CD4-positive, alpha-beta T cell treated with Interleukin-15 for 1 hour (primary cell): ENCODE data around the gene RCC2.
"Not testable (repeated sequence)": the region's sequence is repeated elsewhere in the genome, so short reads cannot be mapped to it uniquely, and the experiment has no call there.

Source experiments
- DNase-seq: peaks from one replicate; pipeline ENCODE4 v3.0.0-alpha.2; 2020

RCC2 gene

DNA sequence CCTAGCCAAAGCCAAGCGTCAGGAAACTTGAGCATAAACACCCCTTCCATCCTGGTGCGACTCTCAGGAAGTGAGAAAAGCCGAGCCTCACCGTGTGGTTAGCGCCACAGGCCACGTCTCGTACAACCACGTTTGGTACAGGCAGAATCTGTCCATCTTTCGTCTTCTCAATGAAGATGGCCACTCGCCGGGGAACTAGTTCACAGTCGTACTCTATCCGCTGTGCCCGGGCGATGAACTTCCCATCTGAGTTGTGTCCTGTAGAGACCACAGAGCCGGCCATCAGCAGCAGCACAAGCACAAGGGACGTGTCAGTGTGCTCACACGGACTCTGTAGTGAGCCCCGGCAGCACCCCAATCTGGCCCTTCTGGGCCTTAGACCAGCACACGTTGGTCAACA is 23.1 kb downstream of the RCC2 start:
- DNase-seq = no peak

DNA sequence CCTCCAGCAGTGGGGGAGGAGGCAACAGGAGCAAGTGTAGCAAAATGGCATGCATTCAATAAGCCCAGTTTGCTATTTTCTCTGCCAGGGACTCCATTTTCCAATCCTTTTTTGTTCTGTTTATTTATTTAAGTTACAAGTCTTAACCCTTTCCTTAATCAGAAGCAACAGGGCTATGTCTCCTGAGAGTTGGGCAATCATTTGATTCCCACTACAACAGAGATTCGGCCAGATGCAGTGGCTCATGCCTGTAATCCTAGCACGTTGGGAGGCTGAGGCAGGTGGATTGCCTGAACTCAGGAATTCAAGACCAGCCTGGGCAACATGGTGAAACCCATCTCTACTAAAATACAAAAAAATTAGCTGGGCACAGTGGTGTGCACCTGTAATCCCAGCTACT is 25.5 kb downstream of the RCC2 start:
- DNase-seq = no peak

DNA sequence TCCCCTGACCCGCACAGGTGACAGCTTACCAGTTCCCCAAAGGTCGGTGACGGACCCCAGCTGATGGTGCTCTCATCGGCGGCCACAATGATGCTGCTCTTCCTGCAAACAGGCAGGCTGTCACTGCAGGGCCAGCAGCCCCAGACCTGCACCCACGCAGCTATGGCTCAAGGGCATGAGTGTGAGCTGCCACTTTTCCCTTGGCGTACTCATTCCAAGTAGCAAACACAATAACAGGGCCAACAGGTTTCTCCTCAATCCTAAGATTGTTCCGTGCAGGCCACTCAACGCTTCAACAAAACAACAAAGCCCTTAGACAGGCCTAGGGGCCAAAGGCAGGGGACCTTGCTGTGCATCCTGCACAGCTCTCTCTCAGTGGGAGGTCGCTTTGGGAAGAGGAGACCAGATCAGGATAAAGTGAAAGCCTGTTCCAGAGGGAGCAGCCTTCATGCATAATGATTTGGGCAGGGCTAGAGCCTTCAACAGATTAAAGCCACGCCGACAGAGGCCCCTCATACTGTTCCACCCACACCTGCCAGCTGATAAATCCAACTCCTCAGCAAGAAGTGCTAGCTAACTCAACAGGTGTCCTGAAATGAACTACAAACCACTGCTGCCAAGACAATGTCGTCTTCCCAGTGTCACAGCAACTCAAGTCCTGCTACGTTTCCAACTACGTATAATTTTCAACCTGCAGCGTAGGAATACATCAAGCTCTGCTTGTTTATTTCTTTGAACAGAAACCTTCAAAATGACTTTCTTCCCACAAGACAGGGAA is 27.2 kb downstream of the RCC2 start:
- no peak for DNase-seq

DNA sequence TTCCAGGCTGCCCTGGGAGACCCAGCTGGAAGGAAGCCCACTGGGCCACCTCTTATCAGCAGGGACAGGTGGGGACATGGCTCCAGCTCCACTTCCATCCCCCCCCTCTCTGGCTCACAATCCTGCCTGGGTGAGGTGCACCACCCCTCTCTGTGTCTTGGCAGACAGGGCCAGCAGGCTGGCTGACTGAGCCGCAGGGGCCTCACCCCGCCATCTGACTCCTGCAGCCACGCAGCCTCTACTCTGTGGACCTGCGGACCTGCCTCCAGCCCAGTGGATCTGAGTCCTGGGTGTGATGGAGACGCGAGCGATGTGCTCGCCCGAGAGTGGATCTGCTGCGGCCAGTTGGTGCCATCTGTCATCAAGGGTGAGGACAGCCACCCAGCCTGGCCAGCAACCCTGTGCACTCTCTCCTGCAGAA is 30.1 kb downstream of the RCC2 start:
- no peak for DNase-seq

DNA sequence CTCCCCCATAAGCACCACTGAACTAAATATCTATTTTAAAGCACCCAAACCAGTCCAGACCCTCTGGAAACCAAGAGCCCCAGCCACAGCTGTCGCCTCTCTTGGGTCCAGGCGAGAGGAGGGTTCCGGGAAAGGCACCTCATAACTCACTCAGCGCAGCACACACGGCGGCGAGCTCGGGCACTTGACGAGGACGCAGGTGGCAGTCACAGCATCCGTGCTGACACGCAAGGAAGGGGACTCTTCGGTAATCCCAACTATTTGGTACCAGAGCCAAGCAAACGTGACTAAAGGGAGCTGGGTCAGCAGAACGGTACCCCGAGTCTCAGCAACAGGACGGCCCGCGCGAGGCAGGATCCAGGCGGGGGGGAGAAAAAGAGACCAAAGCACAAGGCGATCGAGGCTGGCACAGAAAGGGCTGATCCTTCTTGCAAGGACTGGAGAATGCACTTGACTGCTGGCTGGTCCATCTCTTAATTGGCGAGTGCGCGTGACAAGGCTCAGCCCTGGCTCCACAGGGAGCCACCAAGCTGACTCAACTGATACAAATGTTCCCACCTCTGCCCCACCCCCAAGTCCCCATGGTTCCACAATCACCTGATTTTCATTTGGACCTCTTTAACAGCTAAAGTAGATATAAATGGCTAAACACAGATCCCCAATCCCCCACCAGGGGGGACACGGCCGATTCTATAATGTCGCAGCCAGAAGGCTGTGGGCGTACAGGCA is 31.5 kb downstream of the RCC2 start:
- not testable (repeated sequence) for DNase-seq

DNA sequence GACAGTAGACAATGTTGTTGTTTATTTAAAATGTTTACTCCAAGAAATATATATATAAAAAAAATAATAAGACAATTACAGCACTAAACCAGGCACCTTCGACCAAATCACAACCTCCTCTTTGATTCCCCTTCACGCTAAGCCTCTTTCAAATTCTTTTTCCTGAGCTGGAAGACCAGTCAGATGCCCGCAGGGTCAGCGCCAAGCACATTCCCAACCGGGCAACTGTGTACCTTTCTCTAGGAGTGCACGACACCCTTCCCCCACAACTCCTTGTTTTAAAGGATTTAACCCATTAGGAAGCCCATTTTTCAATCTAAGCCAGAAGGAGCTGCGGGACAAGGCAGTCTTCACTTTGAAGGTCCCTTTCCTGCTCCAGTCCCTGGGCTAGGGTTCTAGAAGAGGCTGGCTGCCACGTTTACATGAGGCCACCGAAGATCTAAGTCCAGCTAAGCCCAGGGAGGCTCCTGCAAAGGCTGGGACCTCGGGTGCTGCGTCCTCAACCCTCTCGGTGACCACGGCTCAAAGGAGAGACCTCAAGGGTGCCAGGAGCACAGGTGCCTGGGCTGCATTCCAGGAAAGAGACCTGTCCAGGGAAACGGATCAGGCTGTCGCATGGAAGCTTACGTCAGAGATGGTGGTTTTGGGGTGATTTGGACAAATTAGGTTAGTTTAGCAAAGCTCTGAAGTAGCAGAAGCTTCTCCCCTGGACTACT is 32.6 kb downstream of the RCC2 start:
- DNase-seq = not testable (repeated sequence)

DNA sequence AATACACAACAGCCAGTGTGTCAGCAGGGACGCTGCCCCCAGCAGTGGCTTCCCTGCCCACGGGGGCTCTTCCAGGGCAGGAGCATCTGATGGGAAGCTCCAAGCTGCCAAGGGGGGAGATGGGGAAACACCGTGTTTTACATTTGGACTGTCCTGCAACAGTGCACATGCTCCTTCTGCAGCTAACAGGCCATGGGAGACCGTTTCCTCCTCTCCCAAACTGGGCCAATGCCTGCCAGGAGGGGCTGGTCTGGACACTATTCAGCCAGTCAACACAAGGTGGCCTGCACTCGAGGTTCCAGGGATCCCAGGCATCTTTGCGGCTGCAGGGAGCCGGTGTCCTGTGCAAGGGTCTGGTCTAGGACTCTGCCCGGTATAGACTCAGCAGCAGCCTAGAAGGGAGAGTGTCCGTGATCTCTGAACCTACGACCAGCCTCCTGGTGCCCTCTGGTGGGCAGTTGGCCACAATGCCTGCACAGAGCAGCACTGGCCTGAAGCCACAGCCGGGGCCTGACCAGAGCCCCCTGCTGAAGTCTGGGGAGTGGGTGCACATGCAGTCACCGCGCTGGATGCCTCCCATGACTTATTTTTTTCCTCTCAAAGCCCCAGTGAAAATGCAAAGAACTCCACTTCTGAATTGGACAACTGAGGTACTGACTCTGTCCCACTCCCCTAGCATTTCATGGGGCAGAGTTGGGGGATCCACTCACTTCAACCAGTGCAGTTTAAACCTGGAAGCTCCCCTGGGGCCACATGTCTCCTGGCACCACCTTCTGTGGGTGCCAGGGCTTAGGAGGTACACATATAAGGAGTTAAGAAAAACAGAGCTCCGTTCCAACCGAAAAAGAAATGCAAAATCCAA is 33.3 kb downstream of the RCC2 start:
- peak; percentile 40 for DNase-seq

DNA sequence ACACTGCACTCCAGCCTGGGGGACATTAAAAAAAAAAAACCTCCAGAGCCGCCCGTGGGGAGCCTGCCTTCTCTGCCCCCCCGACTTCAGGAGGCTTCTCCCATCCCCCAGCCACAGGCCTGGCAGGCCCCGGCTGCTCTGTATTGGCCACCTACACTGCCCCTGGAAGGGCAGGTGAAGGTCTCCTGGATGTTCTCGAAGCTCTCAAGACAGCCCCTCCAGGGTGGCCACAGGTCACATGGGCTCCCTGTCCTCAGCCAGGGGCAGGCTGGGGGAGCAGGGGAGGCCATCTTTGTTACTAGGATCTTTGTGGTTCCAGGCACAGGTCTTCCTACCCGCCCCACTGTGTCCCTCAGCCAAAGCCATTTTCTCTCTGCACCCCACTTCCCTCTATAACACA is 34.7 kb downstream of the RCC2 start:
- DNase-seq = no peak

DNA sequence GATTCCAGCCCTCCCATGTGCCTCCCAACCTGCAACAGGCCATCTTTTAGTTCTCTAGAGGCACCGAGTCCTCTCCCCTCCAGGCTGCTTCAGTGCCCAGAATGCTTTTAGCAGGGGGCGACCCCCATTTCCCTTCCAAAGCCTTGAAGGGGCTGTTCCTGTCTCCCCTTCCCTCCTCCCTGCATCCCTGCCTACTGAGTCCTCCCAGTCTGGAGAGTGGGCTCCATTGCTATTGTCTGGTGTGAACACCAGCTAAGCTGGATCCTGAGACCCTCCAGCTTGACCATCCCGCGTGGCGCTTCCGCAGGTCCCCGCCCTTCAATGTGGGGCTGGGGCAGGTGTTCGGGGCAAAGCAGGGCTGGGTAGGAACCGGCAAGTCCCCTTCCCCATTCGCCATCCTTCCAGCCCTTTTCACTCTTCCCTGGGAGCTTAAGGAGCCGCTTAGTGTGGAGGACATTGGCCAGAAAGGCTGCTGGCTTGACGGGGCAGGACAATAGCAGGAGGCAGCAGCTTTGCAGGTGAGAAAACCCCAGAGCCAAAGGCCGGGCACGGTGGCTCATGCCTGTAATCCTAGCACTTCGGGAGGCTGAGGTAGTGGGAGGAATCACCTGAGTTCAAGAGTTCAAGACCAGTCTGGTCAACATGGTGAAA is 35.3 kb downstream of the RCC2 start:
- DNase-seq = no peak

DNA sequence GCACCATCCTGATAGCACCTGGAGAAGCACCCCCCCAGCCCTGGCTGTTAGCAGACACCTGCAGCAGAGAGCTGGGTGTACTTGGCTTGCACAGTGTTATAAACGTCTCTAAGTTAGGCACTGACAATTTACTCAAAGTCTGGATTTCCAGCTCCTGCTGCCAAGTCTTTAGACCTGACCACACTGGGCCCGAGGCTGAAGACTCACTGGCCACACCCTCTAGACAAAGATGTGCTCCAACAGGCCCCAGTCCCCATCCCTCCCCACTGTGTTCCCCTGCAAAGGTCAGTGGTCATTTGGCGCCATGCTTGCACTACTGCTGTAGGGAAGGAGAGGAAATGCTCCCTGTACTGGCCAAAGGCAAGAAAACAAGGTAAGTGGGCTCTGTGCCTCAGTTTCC is 36.4 kb downstream of the RCC2 start:
- DNase-seq = no peak

DNA sequence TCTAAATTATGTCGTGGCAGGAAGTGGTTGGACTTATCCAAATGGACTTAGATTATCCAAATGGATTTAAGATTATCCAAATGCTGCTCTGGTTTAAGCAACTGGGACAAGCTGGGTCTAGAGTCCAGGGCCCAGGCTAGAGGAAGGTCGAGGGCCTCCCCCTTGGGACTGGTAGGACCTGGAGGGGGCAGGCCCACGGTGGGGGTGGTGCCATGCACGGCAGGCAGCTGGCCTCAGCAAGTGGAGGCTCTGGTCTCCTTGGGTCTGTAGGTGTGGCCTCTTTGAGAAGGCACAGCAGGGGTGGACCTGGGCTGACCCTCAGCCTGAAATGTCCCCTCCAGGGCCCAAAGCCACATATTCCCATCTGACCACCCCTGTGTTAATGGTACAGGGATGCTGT is 37.6 kb downstream of the RCC2 start:
- DNase-seq = no peak

DNA sequence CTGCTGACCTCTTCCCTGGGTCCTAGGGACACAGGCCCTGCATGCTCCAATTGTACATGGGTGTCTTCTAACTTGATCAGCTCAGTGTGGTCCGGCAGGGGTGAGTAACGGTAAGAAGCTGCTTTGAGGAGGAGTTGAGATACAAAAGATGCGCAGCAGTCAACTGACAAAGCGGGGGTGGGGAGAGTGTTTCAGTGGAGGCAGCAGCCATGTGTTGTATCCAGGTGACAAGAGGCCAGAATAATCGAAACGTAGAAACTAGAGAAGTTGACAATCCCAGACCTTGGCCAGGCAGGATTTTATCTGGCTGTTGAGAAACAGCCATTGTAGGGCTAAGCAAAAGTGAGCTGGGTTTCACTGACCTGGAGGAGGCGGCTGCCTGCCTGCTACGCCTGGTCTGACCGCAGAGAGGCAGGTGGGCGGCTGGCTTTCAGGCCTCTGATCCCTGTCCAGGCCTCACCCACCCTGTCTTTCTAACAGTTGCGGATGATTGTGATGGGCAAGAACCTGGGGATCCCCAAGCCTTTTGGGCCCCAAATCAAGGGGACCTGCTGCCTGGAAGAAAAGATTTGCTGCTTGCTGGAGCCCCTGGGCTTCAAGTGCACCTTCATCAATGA is 38.6 kb downstream of the RCC2 start:
- no peak for DNase-seq

DNA sequence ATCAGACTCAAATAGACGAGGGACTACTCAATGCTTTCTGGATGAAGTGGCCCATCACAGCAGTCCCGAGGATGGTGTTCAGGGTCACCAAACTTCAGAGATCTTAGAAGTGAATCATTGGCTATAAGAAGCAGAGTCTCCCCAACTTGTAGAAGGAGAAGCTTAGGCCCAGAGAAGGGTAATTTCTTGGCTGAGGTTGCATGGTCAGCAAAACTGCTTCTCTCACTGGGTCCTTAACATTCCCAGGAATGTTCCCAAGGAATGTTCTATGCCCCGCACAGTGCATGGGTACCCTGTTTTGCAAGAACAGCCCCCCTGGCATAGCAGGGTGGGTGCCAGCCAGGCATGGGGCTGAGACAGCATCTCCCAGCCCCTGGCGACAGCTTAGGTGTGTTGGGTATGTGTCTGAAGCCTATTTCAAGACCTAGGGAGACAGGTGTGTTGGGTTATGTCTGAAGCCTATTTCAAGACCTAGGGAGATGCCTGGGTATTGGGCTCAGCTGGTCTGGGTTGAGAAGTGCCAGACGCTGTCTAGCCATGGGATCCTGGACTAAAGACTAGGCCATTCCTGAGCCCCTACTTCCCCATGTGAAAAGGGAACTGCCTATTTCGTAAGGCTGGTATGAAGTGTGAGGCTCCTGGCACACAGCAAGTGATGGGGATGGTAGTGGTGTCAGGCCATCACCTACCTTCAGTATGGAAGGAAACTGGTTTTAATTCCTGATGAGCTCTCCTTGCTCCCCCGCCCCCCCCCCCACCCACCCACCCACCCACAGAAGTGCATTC is 41.4 kb downstream of the RCC2 start:
- peak; percentile 20 for DNase-seq

DNA sequence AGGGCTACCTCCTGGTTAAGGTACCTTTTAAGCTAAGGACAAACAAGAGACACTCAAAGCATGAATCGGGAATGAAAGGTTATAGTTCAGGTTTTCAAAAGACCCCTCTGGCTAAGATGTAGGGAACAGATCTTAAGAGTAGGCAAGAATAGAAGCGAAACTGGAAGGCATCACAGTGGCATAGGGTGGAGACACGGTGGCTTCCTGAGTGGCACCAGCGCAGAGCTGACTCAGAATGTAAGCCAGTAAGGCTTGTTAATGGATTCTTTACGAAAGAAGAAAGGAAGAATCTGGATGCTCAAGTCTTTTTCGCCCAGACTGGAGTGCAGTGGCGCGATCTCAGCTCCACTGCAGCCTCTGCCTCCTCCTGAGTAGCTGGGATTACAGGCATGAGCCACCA is 46.2 kb downstream of the RCC2 start:
- DNase-seq = peak; percentile 30

DNA sequence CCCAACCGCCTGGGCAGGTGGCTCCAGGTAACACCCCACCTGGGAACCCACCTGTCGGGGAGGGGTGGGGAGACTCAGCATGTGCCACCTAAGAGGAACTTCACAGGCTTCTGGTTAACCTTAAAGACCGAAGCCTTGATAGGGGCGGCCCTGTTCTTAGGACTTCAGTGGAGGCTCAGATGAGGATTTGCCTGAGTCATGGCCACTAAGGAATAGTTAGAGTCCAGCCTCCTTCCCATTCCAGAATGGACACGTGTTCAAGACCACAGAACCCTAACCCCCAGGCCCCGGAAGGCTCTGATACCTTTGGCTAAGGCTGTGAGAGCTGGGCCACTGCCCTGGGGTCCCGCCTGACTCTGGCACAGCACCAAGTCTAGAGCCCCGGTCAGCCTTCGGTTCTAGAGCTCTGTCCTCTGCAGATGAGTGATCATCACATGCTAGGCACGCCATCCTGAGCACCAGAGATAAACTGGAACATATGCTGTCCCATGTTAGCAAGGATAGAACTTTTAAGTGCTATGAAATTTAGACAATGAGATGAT is 47.2 kb downstream of the RCC2 start:
- no peak for DNase-seq

DNA sequence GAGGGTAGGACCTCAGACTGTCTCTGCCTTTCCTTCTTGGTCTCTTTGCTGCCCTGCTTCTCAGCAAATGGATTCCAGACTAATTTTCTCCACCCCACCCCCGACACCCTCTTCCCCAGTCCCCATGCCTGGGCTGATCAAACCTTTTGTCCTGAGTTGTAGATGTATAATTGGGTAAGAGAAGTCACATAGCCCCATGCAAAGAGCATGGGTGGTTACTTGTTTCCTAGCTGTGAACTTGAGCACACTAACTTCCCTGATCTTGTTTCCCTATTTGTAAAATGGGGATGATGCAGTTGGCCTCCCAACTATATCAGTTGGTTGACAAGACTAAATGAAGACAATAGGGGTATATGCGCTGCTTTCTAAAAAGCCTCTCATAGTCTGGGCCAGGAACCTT is 58.3 kb downstream of the RCC2 start:
- no peak for DNase-seq

DNA sequence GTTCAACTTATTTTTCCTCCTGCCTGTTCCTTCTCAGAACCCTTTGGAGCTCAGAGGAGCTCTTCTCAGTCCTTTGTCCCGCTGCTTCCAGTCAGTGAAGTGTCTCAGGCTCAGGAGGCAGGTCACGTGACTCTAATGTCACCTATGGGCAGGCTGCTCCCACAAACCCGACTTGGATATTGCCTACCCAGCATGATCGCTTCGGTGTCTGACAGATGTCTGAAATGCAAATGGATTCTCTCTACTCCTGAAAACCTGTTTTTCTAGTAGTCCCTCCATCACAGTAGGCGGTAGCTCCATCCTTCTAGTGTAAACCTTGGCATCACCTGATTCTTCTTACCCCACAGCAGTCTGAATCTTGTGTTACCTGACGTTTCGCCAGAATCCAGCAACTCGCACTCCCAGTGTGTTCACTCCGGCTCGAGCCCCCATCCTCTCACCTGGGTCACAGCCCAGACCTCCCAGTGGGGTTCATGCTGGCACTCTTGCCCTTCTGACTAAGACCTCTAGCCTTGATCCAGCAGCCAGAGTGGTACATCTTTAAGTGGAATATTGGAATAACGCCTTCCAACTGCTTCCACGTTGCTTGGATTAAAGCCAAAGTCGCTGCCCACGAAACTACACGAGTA is 62.0 kb downstream of the RCC2 start:
- no peak for DNase-seq

DNA sequence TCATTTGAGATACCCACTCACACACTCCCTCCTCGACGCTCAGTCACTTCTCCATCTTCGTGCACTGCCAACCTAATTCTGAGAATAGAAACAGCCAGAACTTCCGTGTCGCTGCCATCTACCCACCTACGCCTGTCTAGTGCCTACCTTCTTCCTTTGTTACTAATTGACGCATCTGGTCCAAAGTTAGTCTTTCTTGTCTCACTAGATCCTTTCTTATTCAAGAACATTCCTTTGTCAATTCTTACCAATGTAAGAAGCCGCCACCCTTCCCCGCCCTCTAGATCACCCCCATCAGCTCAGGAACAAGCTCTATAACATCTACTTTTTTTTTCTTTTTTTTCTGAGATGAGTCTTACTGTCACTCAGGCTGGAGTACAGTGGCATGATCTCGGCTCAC is 63.8 kb downstream of the RCC2 start:
- no peak for DNase-seq

DNA sequence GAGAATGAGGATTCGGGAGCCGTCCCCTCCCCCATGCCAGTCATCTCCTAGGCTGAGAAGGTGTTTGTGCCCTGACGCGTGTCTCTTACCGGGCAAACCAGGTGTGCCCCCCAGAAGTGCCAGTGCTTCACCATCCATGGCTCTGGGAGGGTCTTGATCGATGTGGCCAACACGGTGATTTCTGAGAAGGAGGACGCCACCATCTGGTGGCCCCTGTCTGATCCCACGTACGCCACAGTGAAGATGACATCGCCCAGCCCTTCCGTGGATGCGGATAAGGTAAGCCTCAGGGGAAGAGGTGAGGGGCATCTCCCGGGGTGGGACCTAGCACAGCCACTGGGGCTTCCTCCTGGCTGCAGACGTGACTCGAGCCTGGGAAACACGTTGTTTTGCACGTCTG is 66.5 kb downstream of the RCC2 start:
- no peak for DNase-seq

DNA sequence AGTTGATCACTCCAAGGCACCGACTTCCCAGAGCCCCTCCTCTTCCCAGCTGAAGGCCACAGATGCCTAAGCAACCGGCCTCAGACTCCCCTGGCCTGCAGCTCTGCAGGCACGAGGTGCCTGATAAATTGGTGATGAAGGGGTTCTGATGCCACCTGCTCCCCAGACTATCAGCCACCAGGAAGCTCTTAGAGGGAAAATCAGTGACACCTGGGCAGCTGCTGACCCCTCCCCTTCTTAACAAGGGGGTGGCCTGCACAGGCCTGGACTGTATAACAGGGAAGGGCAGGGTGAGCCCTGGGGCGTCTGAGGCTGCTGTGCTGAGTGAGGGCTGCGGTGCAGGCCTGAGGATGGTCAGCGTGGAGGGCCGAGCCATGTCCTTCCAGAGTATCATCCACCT is 67.6 kb downstream of the RCC2 start, which contains the start of gene PADI6:
Gene PADI6, plus strand, starts transcription at position 301 of the 400 bp plus-strand sequence. Its CDS starts 50 bp downstream, at position 351.
- no peak for DNase-seq
